Stimulated activated CD8-positive, alpha-beta memory T cell treated with anti-CD3 and anti-CD28 coated beads, Interleukin-15, amount 100 ng/mL, for 24 hours (primary cell): ENCODE measurements around the gene SBK3.
"Not testable (repeated sequence)": the region's sequence is repeated elsewhere in the genome, so short reads cannot be mapped to it uniquely, and the experiment has no call there.

Experiments
- DNase-seq: peaks from one replicate; pipeline ENCODE4 v3.0.0-alpha.2; 2020; ENCODE audit warnings: low read depth

SBK3 gene

DNA sequence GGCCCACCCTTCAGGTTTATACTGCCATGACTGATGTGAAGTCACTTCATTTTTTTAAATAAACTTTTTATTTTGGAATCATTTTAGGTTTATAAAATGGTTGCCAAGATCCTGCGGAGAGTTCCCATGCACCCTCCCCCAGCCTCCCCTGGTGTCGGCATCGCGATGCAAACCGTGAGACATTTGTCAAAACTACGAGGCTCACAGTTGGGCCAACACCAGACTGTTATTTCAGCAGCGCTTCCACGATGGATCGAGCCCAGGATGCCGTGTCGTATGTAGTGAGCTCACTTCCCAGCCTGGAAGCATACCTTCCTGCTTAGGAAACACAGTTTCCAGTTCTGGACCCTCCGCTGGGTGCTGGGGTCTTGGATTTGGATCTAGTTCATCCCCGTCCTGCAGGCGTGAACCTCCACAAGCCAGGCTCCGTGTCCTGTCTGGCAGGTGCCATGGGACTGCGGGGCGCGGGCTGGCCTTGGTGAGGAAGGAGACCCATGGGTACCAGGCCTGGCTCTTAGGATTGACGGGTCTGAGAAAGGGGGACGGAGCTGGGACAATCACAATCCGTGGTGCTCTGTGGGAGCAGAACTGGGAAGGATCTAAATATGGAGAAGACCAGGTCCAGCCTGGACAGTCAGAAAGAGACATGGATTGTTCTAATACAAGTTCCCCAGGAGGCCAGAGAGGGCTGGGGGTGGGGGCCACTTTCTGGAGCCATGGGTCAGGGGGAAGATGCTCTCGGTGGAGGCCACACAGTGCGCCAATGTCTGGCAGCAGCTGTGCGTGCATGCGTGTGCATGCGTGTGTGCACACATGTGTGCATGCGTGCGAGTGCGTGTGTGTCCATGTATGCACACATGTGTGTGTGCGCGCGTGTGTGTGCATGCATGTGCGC lies 6.0 kb downstream of the SBK3 start:
- no peak for DNase-seq

GRCh38 chr19:55538132-55538531 lies 7.2 kb downstream of the SBK3 start:
- no peak for DNase-seq

DNA sequence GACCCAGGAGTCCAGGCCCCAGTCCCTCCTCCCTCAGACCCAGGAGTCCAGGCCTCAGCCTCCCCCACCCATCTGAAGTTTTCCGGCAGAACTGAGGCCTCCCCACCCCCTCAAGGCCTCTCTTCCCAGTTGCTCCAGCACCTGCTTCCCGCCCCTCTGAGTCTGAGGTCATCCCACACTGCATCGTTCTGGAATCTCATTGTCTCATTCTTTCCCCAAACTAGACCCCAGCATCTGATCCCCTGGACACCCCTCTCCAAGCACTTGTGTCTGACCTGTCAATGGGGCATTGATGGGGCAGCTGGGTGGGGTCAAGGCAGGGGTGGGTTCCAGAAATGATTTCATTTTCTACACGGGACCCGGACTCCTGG lies 7.6 kb downstream of the SBK3 start:
- no peak for DNase-seq

DNA sequence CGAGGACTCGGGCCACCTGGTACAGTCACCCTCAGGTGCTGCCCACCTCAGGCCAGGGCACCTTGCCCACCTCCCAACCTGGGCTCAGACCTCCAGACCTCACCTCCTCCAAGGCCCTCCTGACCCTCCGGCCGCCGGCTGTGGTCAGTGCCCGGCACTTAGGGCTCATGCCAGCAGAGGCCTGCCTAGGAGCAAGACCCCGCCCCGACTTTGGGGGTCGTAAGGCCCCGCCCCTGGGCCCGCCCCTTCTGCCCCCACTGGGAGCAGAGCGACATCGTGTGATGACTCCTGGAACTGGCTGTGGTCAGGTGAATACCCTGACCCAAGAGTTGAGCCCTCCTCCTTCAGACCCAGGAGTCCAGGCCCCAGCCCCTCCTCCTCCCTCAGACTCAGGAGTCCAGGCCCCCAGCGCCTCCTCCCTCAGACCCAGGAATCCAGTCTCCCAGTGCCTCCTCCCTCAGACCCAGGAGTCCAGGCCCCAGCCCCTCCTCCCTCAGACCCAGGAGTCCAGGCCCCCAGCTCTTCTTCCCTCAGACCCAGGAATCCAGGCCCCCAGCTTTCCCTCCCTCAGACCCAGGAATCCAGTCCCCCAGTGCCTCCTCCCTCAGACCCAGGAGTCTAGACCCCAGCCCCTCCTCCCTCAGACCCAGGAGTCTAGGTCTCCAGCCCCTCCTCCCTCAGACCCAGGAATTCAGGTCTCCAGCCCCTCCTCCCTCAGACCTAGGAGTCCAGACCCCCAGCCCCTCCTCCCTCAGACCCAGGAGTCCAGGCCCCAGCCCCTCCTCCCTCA lies 8.2 kb downstream of the SBK3 start, which contains the start of gene SBK2:
TSS of gene SBK2 (minus strand) at position 183 of the 790 bp plus-strand sequence. CDS start 839 bp downstream, outside the sequence.
- DNase-seq = no peak

DNA sequence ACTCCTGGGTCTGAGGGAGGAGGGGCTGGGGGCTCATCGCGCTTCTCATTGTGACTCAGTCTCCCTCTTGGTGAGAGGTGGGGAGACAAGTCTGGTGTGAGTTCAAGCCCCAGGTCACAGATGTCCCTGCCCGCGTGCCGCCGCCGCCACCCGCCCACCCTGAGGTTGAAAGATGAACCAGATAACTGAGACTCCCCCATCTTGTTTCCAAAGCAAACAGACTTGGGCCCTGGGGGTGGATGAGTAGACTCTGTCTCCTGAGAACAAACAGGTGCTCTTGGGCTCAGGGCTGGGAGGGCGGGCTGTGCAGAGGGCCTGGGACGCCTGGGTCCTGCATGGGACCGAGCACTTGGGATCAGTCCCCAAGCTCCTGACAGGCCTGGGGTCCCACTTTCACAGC lies 9.0 kb downstream of the SBK3 start:
- DNase-seq = no peak

GRCh38 chr19:55535965-55536350 lies 9.4 kb downstream of the SBK3 start:
- DNase-seq = no peak

GRCh38 chr19:55535173-55535964 lies 10.0 kb downstream of the SBK3 start:
- no peak for DNase-seq

DNA sequence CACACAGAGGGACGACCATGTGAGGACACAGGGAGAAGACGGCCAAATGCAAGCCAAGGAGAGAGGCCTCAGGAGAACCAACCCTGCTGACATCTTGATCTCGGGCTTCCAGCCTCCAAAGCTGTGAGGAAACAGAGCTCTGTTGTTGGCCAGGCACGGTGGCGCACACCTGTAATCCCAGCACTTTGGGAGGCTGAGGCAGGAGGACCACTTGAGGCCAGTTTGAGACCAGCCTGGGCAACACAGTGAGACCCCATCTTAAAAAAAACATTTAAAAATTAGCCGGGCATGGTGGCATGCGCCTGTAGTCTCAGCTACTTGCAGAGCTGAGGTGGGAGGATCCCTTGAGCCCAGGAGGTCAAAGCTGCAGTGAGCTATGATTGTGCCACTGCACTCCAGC lies 11.1 kb downstream of the SBK3 start:
- DNase-seq = not testable (repeated sequence)

- DNase-seq = no peak
Observed at GRCh38 chr19:55530996-55531395, 14.3 kb downstream of the SBK3 start.

DNA sequence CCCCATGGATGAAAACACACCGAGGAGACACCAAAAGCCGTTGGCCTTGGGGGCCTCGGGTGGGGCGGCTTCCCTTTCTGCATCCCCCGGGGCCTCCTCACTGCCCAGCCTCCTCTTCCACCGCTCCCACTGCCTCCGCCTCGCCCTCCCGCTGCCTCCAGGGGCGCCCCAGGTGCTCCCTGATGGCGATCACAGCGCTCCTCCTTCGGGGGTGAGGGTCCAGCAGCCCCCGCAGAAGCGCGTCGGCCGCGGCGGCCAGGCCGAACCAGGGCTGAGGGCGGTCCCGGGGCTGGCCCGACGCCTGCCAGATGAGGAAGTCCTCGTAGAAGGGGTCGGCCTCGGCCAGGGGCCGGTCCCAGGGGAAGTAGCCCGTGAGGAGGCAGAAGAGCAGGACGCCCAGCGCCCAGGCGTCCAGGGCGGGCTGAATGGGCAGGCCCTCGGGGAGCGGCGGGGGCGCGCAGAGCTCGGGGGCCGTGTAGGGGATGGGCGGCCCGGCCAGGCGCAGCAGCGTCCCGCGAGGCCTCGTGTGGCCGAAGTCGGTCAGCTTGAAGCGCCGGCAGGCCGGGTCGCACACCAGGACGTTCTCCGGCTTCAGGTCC lies 15.6 kb downstream of the SBK3 start:
- no peak for DNase-seq

GRCh38 chr19:55528030-55528803 lies 17.1 kb downstream of the SBK3 start:
- no peak for DNase-seq

DNA sequence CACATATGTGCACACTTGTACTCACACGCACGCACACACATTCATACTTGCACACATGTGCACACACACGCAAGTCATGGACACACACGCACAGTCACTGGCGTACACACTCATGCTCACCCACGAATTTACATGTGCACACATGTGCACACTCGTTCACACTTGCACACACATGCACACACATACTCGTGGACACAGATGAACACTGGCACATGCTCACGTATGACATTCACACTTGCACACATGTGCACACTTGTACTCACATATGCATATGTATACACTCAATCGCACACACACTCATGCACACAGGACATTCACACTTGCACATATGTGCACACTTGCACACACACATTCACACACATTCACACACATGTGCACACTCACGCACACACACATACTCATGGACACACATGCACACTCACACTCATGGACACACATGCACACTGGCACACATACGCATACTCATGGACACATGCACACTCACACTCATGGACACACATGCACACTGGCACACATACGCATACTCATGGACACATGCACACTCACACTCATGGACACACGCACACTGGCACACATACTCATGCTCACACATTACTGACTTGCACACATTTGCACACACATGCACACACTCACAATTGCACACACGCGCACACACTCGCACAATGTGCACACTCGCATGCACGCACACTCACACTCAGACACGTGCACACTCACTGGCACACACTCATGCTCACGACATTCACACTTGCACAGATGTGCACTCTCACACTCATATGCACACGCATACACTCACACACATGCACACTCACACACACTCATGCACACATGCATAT lies 17.9 kb downstream of the SBK3 start:
- no peak for DNase-seq

- no peak for DNase-seq
Observed at GRCh38 chr19:55526216-55527196, 18.8 kb downstream of the SBK3 start.

DNA sequence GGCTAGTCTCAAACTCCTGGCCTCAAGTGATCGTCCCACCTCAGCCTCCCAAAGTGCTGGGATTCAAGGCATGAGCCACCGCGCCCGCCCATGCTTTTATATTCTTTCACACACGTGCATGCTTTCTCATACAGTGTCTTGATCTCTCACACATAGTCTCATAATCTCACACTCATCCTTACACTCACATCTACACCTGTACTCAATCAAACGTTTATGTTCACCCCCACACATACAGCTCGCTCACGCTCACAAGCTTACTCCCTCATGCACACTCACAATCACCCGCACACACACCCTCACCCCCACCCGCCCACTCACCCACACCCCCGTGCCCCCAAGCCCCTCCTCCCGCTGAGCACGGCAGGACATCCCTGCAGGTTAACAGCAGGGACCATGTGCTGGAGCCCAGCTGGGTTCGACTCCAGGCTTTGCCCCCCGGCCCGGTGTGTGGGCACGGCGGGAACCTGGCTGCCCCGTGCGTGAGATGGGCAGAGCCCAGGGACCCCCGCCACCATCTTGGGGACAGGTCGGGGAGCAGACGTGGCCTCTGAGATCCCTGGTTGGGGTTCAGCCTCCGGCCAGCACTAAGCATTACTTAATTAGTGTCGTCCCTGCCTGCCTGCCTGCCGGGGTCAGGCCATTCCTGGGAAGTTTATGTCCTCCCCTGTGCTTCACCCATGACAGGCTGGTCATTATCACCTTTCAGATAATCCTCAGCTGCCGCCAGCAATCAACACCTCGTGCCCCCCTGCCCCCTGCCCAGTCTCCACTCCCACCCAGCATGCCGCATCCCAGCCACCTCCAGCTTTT lies 19.8 kb downstream of the SBK3 start:
- no peak for DNase-seq

GRCh38 chr19:55520691-55521292 lies 24.6 kb downstream of the SBK3 start:
- DNase-seq = no peak

DNA sequence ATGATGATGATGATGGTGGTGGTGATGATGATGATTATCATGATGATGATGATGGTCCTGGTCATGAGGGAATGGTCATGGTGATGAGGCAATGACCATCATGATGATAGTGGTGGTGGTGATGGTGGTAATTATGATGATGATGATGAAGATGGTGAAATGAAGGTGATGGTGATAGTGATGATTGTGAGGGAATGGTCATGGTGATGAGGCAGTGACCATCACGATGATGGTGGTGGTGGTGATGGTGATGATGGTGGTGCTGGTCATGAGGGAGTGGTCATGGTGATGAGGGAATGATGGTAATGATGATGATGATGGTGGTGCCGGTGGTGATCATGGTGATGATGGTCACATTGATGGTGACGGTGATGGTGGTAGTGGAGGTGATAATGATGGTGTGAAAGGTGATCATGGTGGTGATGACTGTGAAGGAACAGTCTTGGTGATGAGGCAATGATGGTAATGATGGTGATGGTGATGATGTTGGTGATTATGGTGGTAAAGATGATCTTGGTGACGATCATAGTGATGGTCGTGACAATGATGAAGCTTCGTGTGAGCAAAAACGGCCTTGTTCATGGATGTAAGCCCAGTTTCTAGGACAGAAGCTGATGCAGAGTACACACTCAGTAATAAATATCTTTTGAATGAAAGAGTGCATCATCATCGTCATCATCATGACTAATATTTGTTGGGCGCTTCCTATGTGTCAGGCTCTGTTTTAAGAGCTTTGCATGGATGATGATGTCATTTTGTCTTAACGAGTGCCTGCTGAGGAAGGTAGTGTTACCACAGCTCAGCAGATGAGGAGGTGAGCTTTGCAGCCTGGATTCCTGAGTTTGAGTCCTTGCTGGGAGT lies 25.7 kb downstream of the SBK3 start:
- no peak for DNase-seq
